ENCODE measurements around the gene CFAP157.

CFAP157 gene

DNA sequence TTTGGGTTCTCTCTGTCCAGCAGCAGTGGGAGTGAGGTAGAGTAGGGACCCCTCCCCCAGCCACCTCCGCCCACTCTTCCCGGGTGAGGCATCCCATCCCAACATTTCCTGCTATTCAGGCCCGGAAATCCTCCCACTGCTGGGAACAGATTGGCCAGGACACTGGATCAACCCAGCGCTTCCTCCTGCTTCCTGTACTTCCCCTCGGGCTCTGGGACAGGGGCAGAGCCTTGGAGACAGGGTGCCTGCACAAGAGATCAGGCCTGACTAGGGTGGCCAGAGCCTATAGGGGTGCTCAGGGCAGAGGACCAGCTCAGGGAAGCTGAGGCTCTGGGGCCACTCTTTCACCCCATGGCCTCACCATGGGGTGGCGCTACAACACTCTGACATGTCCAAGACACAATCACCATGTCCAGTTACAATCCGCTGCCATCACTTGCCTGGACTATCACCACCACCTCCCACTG lies 57.2 kb downstream of the CFAP157 start:
- TF ChIP-seq, protein P1, sequence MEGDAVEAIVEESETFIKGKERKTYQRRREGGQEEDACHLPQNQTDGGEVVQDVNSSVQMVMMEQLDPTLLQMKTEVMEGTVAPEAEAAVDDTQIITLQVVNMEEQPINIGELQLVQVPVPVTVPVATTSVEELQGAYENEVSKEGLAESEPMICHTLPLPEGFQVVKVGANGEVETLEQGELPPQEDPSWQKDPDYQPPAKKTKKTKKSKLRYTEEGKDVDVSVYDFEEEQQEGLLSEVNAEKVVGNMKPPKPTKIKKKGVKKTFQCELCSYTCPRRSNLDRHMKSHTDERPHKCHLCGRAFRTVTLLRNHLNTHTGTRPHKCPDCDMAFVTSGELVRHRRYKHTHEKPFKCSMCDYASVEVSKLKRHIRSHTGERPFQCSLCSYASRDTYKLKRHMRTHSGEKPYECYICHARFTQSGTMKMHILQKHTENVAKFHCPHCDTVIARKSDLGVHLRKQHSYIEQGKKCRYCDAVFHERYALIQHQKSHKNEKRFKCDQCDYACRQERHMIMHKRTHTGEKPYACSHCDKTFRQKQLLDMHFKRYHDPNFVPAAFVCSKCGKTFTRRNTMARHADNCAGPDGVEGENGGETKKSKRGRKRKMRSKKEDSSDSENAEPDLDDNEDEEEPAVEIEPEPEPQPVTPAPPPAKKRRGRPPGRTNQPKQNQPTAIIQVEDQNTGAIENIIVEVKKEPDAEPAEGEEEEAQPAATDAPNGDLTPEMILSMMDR (conservative IDR thresholded peaks at IDR 0.05; ENCODE audit: control insufficient read depth, insufficient read depth, low read depth, low read length), result peak; percentile 30
- peak; percentile 23 for DNase-seq (ENCODE audit: low read depth)

DNA sequence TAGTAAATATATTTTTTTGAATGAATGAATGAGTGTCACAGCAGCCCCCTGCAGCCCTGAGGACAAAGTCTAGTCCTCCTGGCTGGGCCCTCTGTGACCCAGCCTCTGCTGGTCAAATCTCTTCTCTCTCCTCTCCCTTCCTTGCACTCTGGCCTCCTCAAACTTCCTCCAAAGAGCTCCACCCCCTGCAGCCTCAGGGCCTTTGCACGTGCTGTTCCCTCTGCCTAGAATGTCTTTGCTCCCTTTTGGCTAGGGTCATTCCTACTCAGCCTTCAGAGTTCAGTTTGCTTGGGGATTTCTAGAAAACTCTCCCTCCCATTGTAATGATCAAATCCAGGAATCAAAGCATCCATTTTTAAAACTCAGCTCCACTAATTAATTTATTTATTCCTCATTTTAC lies 58.6 kb downstream of the CFAP157 start:
- TF ChIP-seq, protein P1 (conservative IDR thresholded peaks at IDR 0.05; ENCODE audit: control insufficient read depth, insufficient read depth, low read depth, low read length), result no peak
- H3K4me3 ChIP-seq (ENCODE audit: control insufficient read depth, low read depth, low read length), result no peak overlapping the region
- DNase-seq (ENCODE audit: low read depth), result no peak

More for the DNA sequence above, 57.2 kb downstream of the CFAP157 start:
- no peak overlapping the region for H3K4me3 ChIP-seq (ENCODE audit: control insufficient read depth, low read depth, low read length)
